Hepatocyte (in vitro differentiated cells): ENCODE data around the gene TOX2.

Experiments
- EZH2phosphoT487 ChIP-seq: fragments of 200-600 bp; sonication (generic); IDR thresholded peaks from one replicate; pipeline ENCODE4 v1.6.1; 2018; ENCODE audit warnings: antibody characterized with exemption, mild to moderate bottlenecking, low read depth, moderate library complexity; ENCODE audit not compliant: unreplicated experiment, severe bottlenecking
- TF ChIP-seq, protein P1 (sequence below): fragments of 200-600 bp; sonication (generic); IDR thresholded peaks from 2 replicates; pipeline ENCODE4 v1.5.1; 2016; ENCODE audit warnings: antibody characterized with exemption, mild to moderate bottlenecking; ENCODE audit not compliant: poor library complexity

DNA sequence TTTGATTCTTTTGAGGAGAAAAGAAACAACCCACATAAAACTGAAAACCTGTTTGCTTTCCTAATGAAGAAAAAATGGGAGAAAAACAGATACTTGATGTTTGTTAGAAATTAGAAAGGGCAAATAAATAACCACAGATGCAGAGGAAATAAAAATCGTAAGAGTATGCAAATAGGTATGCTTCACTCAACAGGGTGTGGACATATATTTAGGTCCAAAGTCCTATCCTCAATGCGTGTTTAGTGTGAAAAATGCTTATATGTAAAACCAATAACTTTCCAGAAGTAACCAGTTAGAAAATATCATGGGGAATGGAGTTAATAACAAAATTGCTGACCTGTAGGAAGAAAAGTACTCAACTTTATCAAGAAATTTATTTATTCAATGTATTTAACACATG lies 135.7 kb downstream of the TOX2 start:
- TF ChIP-seq, protein P1, sequence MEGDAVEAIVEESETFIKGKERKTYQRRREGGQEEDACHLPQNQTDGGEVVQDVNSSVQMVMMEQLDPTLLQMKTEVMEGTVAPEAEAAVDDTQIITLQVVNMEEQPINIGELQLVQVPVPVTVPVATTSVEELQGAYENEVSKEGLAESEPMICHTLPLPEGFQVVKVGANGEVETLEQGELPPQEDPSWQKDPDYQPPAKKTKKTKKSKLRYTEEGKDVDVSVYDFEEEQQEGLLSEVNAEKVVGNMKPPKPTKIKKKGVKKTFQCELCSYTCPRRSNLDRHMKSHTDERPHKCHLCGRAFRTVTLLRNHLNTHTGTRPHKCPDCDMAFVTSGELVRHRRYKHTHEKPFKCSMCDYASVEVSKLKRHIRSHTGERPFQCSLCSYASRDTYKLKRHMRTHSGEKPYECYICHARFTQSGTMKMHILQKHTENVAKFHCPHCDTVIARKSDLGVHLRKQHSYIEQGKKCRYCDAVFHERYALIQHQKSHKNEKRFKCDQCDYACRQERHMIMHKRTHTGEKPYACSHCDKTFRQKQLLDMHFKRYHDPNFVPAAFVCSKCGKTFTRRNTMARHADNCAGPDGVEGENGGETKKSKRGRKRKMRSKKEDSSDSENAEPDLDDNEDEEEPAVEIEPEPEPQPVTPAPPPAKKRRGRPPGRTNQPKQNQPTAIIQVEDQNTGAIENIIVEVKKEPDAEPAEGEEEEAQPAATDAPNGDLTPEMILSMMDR = no peak
- TF ChIP-seq EZH2phosphoT487 = no peak
